ENCODE results near the gene APOA1.

The APOA1 gene

GRCh38 chr11:116833491-116833815 is 4.0 kb downstream of the APOA1 start:
- no peak for DNase-seq

DNA sequence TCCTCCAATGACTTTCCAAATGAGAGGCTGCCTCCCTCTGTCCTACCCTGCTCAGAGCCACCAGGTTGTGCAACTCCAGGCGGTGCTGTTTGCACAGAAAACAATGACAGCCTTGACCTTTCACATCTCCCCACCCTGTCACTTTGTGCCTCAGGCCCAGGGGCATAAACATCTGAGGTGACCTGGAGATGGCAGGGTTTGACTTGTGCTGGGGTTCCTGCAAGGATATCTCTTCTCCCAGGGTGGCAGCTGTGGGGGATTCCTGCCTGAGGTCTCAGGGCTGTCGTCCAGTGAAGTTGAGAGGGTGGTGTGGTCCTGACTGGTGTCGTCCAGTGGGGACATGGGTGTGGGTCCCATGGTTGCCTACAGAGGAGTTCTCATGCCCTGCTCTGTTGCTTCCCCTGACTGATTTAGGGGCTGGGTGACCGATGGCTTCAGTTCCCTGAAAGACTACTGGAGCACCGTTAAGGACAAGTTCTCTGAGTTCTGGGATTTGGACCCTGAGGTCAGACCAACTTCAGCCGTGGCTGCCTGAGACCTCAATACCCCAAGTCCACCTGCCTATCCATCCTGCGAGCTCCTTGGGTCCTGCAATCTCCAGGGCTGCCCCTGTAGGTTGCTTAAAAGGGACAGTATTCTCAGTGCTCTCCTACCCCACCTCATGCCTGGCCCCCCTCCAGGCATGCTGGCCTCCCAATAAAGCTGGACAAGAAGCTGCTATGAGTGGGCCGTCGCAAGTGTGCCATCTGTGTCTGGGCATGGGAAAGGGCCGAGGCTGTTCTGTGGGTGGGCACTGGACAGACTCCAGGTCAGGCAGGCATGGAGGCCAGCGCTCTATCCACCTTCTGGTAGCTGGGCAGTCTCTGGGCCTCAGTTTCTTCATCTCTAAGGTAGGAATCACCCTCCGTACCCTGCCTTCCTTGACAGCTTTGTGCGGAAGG is 4.8 kb downstream of the APOA1 start:
- no peak for DNase-seq

DNA sequence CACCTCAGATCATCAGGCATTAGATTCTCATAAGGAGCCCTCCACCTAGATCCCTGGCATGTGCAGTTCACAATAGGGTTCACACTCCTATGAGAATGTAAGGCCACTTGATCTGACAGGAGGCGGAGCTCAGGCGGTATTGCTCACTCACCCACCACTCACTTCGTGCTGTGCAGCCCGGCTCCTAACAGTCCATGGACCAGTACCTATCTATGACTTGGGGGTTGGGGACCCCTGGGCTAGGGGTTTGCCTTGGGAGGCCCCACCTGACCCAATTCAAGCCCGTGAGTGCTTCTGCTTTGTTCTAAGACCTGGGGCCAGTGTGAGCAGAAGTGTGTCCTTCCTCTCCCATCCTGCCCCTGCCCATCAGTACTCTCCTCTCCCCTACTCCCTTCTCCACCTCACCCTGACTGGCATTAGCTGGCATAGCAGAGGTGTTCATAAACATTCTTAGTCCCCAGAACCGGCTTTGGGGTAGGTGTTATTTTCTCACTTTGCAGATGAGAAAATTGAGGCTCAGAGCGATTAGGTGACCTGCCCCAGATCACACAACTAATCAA is 5.6 kb downstream of the APOA1 start:
- no peak for DNase-seq

DNA sequence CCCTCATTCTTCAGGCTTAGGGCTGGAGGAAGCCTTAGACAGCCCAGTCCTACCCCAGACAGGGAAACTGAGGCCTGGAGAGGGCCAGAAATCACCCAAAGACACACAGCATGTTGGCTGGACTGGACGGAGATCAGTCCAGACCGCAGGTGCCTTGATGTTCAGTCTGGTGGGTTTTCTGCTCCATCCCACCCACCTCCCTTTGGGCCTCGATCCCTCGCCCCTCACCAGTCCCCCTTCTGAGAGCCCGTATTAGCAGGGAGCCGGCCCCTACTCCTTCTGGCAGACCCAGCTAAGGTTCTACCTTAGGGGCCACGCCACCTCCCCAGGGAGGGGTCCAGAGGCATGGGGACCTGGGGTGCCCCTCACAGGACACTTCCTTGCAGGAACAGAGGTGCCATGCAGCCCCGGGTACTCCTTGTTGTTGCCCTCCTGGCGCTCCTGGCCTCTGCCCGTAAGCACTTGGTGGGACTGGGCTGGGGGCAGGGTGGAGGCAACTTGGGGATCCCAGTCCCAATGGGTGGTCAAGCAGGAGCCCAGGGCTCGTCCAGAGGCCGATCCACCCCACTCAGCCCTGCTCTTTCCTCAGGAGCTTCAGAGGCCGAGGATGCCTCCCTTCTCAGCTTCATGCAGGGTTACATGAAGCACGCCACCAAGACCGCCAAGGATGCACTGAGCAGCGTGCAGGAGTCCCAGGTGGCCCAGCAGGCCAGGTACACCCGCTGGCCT is 7.1 kb downstream of the APOA1 start:
- no peak for DNase-seq

GRCh38 chr11:116829525-116830183 is 7.8 kb downstream of the APOA1 start, which contains the start of gene APOC3:
TSS of gene APOC3 (plus strand) at chr11:116829907. CDS start at chr11:116830583, 676 bp downstream.
- DNase-seq: no peak

DNA sequence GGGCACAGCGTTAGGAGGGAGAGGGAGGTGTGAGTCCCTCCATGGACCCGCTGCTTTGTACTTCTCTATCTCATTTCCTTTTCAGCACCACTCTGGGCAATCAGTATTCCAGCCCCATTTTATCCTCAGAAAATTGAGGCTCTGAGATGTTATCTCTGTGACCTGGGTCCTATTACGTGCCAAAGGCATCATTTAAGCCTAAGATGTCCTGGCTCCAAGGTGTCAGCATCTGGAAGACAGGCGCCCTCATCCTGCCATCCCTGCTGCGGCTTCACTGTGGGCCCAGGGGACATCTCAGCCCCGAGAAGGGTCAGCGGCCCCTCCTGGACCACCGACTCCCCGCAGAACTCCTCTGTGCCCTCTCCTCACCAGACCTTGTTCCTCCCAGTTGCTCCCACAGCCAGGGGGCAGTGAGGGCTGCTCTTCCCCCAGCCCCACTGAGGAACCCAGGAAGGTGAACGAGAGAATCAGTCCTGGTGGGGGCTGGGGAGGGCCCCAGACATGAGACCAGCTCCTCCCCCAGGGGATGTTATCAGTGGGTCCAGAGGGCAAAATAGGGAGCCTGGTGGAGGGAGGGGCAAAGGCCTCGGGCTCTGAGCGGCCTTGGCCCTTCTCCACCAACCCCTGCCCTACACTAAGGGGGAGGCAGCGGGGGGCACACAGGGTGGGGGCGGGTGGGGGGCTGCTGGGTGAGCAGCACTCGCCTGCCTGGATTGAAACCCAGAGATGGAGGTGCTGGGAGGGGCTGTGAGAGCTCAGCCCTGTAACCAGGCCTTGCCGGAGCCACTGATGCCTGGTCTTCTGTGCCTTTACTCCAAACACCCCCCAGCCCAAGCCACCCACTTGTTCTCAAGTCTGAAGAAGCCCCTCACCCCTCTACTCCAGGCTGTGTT is 8.5 kb downstream of the APOA1 start:
- DNase-seq: no peak

GRCh38 chr11:116827461-116827860 is 10.0 kb downstream of the APOA1 start:
- no peak for DNase-seq

DNA sequence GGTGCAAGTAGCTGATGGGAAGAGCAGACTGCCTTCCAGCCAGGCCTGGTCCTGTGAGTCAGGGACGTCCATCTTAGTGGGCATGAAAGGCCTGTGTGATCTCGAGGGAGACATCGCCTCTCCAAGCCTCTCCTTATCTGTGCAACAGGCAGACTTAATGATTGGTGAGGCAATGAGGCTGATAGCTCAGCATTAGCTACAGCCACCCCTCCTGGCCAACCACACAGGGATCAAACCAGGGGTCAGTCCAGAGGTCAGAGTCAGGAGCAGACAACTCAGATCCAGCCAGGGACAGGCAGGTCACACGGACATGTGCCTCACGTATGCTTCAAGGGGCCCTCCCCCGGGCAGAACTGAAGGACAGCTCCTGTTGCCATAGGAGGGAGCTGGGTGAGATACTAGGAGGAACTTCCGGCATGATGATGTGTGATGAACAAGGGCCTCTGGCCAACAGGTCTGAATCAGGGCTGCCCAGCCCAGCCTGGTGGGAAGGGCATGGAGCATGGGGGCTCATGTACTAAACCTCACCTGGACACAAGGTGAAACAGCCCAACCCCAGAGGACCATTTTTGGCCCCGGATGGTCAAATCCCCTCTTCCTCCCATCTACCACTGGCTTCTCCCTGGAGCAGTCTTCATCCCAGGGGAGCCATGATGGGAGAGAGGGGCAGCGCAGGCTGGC is 10.5 kb downstream of the APOA1 start:
- no peak for DNase-seq

- no peak for DNase-seq
Measured at GRCh38 chr11:116825854-116826750, 11.3 kb downstream of the APOA1 start.

DNA sequence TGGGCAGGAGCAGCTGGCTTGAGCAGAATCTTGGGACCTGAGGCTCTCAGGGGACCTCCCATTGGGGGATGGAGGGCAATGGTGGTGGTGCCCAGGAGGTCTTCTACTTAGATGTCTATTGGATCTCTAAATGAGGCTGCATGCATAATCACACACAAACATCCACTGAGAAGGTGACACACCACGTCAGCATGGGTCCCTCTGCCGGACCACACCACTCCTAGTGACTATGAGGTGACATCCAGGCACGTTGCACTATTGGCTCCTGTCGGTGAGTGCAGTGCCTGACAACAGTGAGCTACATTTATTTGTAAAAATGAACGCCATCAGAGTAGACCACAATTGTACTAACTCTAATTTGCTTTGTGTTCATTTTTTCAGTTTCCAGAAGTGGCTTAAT is 12.0 kb downstream of the APOA1 start:
- no peak for DNase-seq

- no peak for DNase-seq
Measured at GRCh38 chr11:116823031-116823843, 14.2 kb downstream of the APOA1 start, which contains the start of gene APOA4. TSS of gene APOA4 (minus strand) at chr11:116823304. CDS start at chr11:116823191, 113 bp downstream.

- no peak for DNase-seq
Measured at GRCh38 chr11:116822575-116822974, 14.8 kb downstream of the APOA1 start.

DNA sequence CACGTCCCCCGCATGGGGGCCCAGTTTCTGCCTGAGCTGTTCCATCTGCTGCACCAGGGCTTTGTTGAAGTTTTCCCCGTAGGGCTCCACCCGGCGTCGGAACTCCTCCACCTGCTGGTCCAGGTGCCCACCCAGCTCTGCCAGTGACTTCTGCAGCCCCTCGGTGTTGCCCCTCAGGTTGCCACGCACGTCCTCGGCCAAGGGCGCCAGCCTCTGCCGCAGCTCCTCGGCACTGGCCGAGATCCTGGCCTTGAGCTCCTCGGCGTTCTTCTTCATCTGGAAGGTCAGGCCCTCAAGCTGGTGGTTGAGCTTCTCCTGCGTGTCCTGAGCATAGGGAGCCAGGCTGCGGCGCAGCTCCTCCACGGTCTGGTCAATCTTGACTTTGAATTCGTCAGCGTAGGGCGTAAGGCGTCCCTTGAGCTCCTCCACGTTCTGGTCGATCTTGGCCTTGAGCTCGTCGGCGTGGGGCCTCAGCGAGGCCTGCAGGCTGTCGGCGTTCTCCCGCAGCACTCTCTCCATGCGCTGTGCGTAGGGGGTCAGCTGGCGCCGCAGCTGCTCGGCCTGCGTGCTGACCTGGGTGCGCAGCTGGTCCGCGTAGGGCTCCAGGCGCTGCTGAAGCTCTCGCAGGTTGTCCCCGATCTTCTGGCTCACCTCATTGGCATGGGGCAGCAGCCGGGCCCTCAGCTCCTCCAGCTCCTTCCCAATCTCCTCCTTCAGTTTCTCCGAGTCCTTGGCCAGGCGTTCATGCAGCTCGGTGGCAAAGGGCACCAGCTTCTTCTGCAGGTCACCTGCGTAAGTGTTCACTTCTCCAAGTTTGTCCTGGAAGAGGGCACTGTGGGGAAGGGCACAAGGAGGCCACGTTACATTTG is 16.1 kb downstream of the APOA1 start:
- DNase-seq: no peak

DNA sequence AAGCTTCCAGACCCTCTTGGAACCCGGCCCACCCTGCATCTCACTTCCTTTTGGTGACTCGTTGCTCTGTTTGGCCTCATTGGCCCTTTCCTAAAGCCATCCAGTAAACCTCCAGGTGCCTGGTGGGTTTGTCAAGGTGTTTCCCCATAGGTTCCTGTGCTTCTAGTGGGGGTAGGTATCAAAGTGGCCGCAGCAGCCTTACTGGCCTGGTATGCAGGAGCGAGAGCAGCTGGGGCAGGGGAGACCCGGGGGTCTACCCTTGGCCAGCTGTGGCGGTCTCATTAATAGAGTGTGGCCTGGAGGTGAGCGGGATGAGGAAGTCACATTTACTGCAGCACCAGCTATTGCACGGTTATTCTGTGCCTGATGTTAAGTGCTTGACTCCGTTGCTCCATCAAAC is 18.4 kb downstream of the APOA1 start:
- no peak for DNase-seq

GRCh38 chr11:116814502-116814901 is 22.9 kb downstream of the APOA1 start:
- DNase-seq: no peak

GRCh38 chr11:116813781-116814471 is 23.5 kb downstream of the APOA1 start:
- no peak for DNase-seq

DNA sequence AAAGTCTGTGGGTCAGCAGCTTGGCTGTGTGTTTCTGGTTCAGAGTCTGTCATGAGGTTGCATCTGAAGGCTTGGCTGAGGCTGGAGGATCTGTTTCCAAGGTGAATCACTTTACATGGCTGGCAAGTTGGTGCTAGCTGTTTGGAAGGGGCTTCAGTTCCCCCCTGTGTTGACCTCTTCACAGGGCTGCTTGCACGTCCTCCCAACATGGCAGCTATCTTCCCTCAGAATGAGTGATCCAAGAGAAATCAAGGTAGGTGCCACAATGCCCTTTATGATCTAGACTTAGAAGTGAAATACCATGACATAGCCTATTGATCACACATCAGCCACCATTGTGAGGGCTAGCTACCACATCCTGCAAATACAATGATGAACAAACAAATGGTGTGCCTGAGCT is 24.3 kb downstream of the APOA1 start:
- DNase-seq: no peak

DNA sequence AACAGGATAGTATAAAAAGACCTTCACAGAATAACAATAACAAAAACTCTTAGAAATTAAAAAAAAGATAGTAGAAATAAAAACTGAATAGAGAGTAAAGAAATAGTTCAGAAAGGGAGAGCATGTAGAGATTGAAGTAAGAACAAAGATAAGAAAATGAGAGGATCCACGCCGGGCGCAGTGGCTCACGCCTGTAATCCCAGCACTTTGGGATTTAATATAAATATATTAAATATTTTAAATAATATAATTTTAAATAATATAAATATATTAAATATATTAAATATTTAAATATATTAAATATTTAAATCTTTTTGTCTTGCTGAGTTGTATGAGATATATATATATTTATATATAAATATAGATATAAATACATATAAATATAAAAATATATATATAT is 25.3 kb downstream of the APOA1 start:
- no peak for DNase-seq
